WTC11 (cell line): ENCODE results near the gene NDUFS6. TPM values are rescaled to one million over a fixed set of nuclear protein-coding genes. Genes with fewer than 3 reads are reported as not detected.

Experiments used
- ATAC-seq: fragments of 200-7000 bp; cut with Tn5 transposase; 2 replicates; pipeline ENCODE4 v1.10.0; 2021; ENCODE audit warnings: mild to moderate bottlenecking, moderate library complexity
- CTCF ChIA-PET: fragments of 300-600 bp; sonication (Branson Sonifier 250); formaldehyde crosslinking; loops from one replicate; lab custom pipeline; 2021; ENCODE audit warnings: antibody characterized with exemption; lab: Charles Lee
- POLR2A ChIA-PET: fragments of 350-600 bp; sonication (Branson Sonifier 250); formaldehyde crosslinking; loops from one replicate; lab custom pipeline; 2021; ENCODE audit warnings: antibody characterized with exemption; lab: Charles Lee
- DNase-seq: peaks from one replicate; pipeline ENCODE4 v3.0.0; 2021; ENCODE audit warnings: low spot score
- H3K27ac Mint-ChIP-seq: 2 replicates; pipeline ENCODE4 v1.8.0; 2021; ENCODE audit warnings: mixed read lengths
- H3K27me3 Mint-ChIP-seq: 2 replicates; pipeline ENCODE4 v1.8.0; 2021; ENCODE audit warnings: low read depth, mild to moderate bottlenecking, moderate library complexity, mixed read lengths
- H3K36me3 Mint-ChIP-seq: 2 replicates; pipeline ENCODE4 v1.8.0; 2021; ENCODE audit warnings: mixed read lengths
- H3K4me1 Mint-ChIP-seq: 2 replicates; pipeline ENCODE4 v1.8.0; 2022; ENCODE audit warnings: mixed read lengths
- H3K4me3 Mint-ChIP-seq: 2 replicates; pipeline ENCODE4 v1.8.0; 2021; ENCODE audit warnings: mild to moderate bottlenecking, moderate library complexity, mixed read lengths
- H3K9me3 Mint-ChIP-seq: 2 replicates; pipeline ENCODE4 v1.8.0; 2021; ENCODE audit warnings: mixed read lengths
- ATF1 ChIP-seq: sonication (generic); formaldehyde crosslinking; IDR thresholded peaks from 2 replicates; pipeline ENCODE4 v1.8.1; 2023; ENCODE audit warnings: mild to moderate bottlenecking, moderate library complexity, missing genetic modification reagents
- ETV6 ChIP-seq: sonication (generic); formaldehyde crosslinking; IDR thresholded peaks from 2 replicates; pipeline ENCODE4 v1.8.1; 2022; ENCODE audit warnings: mild to moderate bottlenecking, missing genetic modification reagents
- GABPB1 ChIP-seq: sonication (generic); formaldehyde crosslinking; IDR thresholded peaks from 2 replicates; pipeline ENCODE4 v1.8.1; 2023; ENCODE audit warnings: mild to moderate bottlenecking, missing genetic modification reagents
- KAT7 ChIP-seq: sonication (generic); formaldehyde crosslinking; IDR thresholded peaks from 2 replicates; pipeline ENCODE4 v1.8.1; 2023; ENCODE audit warnings: missing genetic modification reagents, mild to moderate bottlenecking, borderline replicate concordance
- MXD4 ChIP-seq: fragments of 250-450 bp; sonication (Bioruptor Pico); IDR thresholded peaks from 2 replicates; pipeline ENCODE4 v1.8.0; 2021; ENCODE audit warnings: mild to moderate bottlenecking, moderate library complexity, borderline replicate concordance
- MYBL2 ChIP-seq: sonication (generic); formaldehyde crosslinking; IDR thresholded peaks from 2 replicates; pipeline ENCODE4 v1.8.1; 2023; ENCODE audit warnings: mild to moderate bottlenecking, moderate library complexity, missing genetic modification reagents
- OVOL2 ChIP-seq: fragments of 250-450 bp; sonication (Bioruptor Pico); IDR thresholded peaks from 2 replicates; pipeline ENCODE4 v1.9.0; 2021; ENCODE audit warnings: mild to moderate bottlenecking, borderline replicate concordance
- PRRX2 ChIP-seq: fragments of 250-450 bp; sonication (Bioruptor Pico); IDR thresholded peaks from 2 replicates; pipeline ENCODE4 v1.8.0; 2021; ENCODE audit warnings: mild to moderate bottlenecking
- RELA ChIP-seq: sonication (generic); formaldehyde crosslinking; IDR thresholded peaks from 2 replicates; pipeline ENCODE4 v1.8.1; 2022; ENCODE audit warnings: missing genetic modification reagents, mild to moderate bottlenecking, borderline replicate concordance
- TEAD4 ChIP-seq: sonication (generic); formaldehyde crosslinking; IDR thresholded peaks from 2 replicates; pipeline ENCODE4 v1.8.0; 2022; ENCODE audit warnings: mild to moderate bottlenecking, missing genetic modification reagents
- TP53 ChIP-seq: sonication (generic); formaldehyde crosslinking; IDR thresholded peaks from 2 replicates; pipeline ENCODE4 v1.8.1; 2023; ENCODE audit warnings: mild to moderate bottlenecking, missing genetic modification reagents
- ZNF219 ChIP-seq: sonication (generic); formaldehyde crosslinking; IDR thresholded peaks from 2 replicates; pipeline ENCODE4 v1.8.0; 2023; ENCODE audit warnings: missing genetic modification reagents, mild to moderate bottlenecking, borderline replicate concordance
- ZNF423 ChIP-seq: fragments of 250-450 bp; sonication (Bioruptor Pico); IDR thresholded peaks from 2 replicates; pipeline ENCODE4 v2.1.2; 2022; ENCODE audit warnings: mild to moderate bottlenecking, moderate library complexity
- total RNA-seq: library from RNA; stranded (reverse); gene quantifications from 3 replicates; pipeline ENCODE4 v1.2.3, GENCODE V29; 2021
- TF ChIP-seq, protein P1 (sequence below): sonication (generic); formaldehyde crosslinking; IDR thresholded peaks from 2 replicates; pipeline ENCODE4 v1.8.1; 2022; ENCODE audit warnings: low read depth, missing genetic modification reagents, borderline replicate concordance
- TF ChIP-seq, protein P2 (sequence below): sonication (generic); formaldehyde crosslinking; IDR thresholded peaks from 2 replicates; pipeline ENCODE4 v1.8.0; 2022; ENCODE audit warnings: mild to moderate bottlenecking, missing genetic modification reagents
- TF ChIP-seq, protein P3 (sequence below): sonication (generic); formaldehyde crosslinking; IDR thresholded peaks from 2 replicates; pipeline ENCODE4 v1.8.1; 2023; ENCODE audit warnings: mild to moderate bottlenecking, missing genetic modification reagents, moderate library complexity
- TF ChIP-seq, protein P4 (sequence below): sonication (generic); formaldehyde crosslinking; IDR thresholded peaks from 2 replicates; pipeline ENCODE4 v1.8.1; 2023; ENCODE audit warnings: mild to moderate bottlenecking, missing genetic modification reagents
- TF ChIP-seq, protein P5 (sequence below): fragments of 250-450 bp; sonication (Bioruptor Pico); IDR thresholded peaks from 2 replicates; pipeline ENCODE4 v1.9.0; 2021; ENCODE audit warnings: moderate library complexity, mild to moderate bottlenecking, inconsistent platforms, borderline replicate concordance
- TF ChIP-seq, protein P6 (sequence below): sonication (generic); formaldehyde crosslinking; IDR thresholded peaks from 2 replicates; pipeline ENCODE4 v1.8.1; 2023; ENCODE audit warnings: mild to moderate bottlenecking, missing genetic modification reagents, borderline replicate concordance
- TF ChIP-seq, protein P7 (sequence below): sonication (generic); formaldehyde crosslinking; IDR thresholded peaks from 2 replicates; pipeline ENCODE4 v1.8.1; 2023; ENCODE audit warnings: mild to moderate bottlenecking, missing genetic modification reagents, moderate library complexity
- TF ChIP-seq, protein P8 (sequence below): fragments of 250-450 bp; sonication (Bioruptor Pico); conservative IDR thresholded peaks from 2 replicates; pipeline ENCODE4 v1.9.0; 2021; ENCODE audit warnings: mild to moderate bottlenecking

The NDUFS6 gene
- total RNA-seq, 1 experiment from 2014 or later, result 84.3 TPM

DNA sequence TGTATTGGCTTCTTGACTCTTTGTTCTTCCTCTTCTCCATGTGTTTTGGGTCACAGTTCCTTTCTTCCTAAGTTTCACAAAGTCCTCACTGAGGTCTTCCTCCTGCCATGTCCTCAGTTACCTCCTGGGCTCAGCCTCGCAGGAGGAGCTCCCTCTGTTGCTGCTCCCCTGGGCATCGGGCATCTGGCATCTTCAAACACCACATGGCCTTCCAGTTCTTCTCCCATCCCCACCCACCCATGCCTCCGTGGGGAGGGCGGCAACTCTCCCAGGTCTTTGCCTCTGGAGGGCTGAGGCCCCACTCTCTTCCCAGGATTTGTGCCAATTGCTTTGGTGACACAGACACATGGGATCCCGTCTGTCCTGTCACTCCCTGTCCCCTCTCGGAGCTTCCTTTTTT lies 24.4 kb upstream of the NDUFS6 start:
- H3K4me3 Mint-ChIP-seq, result no peak overlapping the region
- no peaks in the 10 kb centered on the region for H3K36me3 Mint-ChIP-seq
- ATAC-seq, result no peak
- H3K4me1 Mint-ChIP-seq, result no peaks in the 10 kb centered on the region
- DNase-seq, result no peak
- no peak overlapping the region for H3K27ac Mint-ChIP-seq
- TF ChIP-seq OVOL2 (CRISPR knock-in tag) (no peak), PRRX2 (CRISPR knock-in tag) (no peak), ZNF423 (CRISPR knock-in tag) (no peak), TP53 (no peak), GABPB1 (CRISPR knock-in tag) (no peak)
- TF ChIP-seq, protein P1, sequence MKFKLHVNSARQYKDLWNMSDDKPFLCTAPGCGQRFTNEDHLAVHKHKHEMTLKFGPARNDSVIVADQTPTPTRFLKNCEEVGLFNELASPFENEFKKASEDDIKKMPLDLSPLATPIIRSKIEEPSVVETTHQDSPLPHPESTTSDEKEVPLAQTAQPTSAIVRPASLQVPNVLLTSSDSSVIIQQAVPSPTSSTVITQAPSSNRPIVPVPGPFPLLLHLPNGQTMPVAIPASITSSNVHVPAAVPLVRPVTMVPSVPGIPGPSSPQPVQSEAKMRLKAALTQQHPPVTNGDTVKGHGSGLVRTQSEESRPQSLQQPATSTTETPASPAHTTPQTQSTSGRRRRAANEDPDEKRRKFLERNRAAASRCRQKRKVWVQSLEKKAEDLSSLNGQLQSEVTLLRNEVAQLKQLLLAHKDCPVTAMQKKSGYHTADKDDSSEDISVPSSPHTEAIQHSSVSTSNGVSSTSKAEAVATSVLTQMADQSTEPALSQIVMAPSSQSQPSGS (CRISPR knock-in tag), result no peak
- TF ChIP-seq, protein P2, sequence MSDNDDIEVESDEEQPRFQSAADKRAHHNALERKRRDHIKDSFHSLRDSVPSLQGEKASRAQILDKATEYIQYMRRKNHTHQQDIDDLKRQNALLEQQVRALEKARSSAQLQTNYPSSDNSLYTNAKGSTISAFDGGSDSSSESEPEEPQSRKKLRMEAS (CRISPR knock-in tag), result no peak
- TF ChIP-seq, protein P3, sequence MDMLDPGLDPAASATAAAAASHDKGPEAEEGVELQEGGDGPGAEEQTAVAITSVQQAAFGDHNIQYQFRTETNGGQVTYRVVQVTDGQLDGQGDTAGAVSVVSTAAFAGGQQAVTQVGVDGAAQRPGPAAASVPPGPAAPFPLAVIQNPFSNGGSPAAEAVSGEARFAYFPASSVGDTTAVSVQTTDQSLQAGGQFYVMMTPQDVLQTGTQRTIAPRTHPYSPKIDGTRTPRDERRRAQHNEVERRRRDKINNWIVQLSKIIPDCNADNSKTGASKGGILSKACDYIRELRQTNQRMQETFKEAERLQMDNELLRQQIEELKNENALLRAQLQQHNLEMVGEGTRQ (CRISPR knock-in tag), result no peak
- TF ChIP-seq, protein P4, sequence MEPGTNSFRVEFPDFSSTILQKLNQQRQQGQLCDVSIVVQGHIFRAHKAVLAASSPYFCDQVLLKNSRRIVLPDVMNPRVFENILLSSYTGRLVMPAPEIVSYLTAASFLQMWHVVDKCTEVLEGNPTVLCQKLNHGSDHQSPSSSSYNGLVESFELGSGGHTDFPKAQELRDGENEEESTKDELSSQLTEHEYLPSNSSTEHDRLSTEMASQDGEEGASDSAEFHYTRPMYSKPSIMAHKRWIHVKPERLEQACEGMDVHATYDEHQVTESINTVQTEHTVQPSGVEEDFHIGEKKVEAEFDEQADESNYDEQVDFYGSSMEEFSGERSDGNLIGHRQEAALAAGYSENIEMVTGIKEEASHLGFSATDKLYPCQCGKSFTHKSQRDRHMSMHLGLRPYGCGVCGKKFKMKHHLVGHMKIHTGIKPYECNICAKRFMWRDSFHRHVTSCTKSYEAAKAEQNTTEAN (CRISPR knock-in tag), result no peak
- H3K27me3 Mint-ChIP-seq, result no peaks in the 10 kb centered on the region
- ChIA-PET CTCF (interaction anchor here (0.8 kb wide), 1 partner anchor 183 kb away, joined by 3 read pairs; no protein-coding TSS in a partner anchor), POLR2A (no interaction called here)
- peaks cover 9% of the 10 kb centered on the region for H3K9me3 Mint-ChIP-seq

DNA sequence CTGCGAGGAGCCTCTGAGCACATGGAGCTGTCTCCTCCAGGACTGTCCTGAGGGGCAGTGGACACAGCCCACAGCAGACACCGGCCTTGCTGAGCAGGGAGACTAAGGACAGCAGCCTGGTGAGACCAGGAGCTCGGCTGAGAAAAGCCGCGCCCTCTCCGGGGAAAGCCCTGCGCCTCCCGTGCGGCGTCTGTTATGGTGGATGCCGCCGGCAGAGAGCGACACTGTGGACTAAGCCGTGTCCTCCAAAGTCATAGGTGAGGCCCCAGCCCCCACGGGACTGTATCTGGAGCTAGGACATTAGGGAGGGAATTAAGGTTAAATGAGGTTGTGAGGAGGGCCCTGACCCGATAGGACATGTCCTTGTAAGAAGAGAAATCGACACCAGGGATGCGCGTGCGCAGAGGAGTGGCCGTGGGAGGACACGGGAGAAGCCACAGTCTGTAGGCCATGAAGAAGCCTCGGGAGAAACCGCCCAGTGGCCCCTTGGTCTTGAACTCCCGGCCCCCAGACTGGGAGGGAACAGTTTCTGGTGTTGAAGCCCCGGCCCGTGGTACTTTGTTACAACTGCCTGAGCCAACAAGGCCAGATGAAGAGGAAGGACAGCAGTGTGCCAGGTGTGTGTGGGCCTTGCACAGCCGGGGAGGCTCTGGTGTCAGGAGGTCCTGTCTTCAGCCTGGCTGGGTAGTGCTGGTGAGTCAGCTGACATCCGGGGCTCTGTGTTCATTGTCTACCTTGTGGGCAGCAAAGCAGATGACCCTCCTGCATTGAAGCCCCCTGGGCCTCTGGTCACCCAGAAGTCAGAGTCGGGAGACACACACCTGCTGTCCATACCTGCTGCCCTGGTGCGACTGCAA lies 23.7 kb upstream of the NDUFS6 start:
- CTCF ChIA-PET, result interaction anchor here (0.8 kb wide), 1 partner anchor 183 kb away, joined by 3 read pairs; no protein-coding TSS in a partner anchor
- ATAC-seq, result no peak
- POLR2A ChIA-PET, result no interaction called here
- Mint-ChIP-seq H3K9me3 (peaks cover 9% of the 10 kb centered on the region), H3K27ac (no peak overlapping the region), H3K27me3 (no peaks in the 10 kb centered on the region), H3K36me3 (no peaks in the 10 kb centered on the region), H3K4me3 (no peak overlapping the region), H3K4me1 (no peaks in the 10 kb centered on the region)
- TF ChIP-seq, protein P5, sequence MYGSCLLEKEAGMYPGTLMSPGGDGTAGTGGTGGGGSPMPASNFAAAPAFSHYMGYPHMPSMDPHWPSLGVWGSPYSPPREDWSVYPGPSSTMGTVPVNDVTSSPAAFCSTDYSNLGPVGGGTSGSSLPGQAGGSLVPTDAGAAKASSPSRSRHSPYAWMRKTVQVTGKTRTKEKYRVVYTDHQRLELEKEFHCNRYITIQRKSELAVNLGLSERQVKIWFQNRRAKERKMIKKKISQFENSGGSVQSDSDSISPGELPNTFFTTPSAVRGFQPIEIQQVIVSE (CRISPR knock-in tag), result no peak
- TF ChIP-seq ZNF219 (CRISPR knock-in tag) (no peak), MYBL2 (CRISPR knock-in tag) (no peak), KAT7 (no peak), ATF1 (CRISPR knock-in tag) (no peak), ETV6 (CRISPR knock-in tag) (no peak), MXD4 (CRISPR knock-in tag) (no peak), RELA (CRISPR knock-in tag) (no peak), TEAD4 (CRISPR knock-in tag) (no peak)
- TF ChIP-seq, protein P6, sequence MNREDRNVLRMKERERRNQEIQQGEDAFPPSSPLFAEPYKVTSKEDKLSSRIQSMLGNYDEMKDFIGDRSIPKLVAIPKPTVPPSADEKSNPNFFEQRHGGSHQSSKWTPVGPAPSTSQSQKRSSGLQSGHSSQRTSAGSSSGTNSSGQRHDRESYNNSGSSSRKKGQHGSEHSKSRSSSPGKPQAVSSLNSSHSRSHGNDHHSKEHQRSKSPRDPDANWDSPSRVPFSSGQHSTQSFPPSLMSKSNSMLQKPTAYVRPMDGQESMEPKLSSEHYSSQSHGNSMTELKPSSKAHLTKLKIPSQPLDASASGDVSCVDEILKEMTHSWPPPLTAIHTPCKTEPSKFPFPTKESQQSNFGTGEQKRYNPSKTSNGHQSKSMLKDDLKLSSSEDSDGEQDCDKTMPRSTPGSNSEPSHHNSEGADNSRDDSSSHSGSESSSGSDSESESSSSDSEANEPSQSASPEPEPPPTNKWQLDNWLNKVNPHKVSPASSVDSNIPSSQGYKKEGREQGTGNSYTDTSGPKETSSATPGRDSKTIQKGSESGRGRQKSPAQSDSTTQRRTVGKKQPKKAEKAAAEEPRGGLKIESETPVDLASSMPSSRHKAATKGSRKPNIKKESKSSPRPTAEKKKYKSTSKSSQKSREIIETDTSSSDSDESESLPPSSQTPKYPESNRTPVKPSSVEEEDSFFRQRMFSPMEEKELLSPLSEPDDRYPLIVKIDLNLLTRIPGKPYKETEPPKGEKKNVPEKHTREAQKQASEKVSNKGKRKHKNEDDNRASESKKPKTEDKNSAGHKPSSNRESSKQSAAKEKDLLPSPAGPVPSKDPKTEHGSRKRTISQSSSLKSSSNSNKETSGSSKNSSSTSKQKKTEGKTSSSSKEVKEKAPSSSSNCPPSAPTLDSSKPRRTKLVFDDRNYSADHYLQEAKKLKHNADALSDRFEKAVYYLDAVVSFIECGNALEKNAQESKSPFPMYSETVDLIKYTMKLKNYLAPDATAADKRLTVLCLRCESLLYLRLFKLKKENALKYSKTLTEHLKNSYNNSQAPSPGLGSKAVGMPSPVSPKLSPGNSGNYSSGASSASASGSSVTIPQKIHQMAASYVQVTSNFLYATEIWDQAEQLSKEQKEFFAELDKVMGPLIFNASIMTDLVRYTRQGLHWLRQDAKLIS (CRISPR knock-in tag), result no peak
- TF ChIP-seq, protein P7, sequence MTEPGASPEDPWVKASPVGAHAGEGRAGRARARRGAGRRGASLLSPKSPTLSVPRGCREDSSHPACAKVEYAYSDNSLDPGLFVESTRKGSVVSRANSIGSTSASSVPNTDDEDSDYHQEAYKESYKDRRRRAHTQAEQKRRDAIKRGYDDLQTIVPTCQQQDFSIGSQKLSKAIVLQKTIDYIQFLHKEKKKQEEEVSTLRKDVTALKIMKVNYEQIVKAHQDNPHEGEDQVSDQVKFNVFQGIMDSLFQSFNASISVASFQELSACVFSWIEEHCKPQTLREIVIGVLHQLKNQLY (CRISPR knock-in tag), result no peak
- TF ChIP-seq, protein P8, sequence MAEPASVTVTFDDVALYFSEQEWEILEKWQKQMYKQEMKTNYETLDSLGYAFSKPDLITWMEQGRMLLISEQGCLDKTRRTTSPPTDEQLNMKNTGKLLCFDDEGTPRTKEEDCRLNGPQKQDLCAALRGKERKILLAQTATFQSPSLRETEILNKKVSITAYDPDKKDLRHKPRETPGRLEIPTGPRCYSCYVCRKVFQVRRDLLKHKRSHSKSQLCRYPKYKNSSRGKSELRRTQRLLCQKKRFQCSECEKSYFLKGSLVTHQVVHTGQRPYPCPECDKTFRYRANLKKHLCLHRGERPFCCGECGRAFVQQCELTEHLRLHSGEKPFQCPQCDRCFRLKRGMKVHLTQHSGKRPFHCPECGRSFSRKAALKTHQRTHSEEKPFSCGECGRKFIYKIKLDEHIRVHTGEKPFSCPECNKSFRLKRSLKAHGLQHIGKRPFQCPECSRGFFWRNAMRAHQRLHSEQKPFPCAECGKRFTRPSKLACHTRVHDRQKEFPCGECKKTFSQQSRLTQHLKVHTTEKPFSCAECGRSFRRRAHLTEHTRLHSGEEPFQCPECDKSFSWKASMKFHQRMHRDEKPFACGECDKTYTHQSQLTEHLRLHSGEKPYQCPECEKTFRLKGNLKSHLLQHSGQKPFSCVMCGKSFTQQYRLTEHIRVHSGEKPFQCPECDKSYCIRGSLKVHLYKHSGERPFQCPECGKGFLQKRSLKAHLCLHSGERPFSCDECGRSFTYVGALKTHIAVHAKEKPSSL, result no peak
- DNase-seq, result peak; percentile 1
